EL (cell line): ENCODE data around the gene KDM4E.

ENCODE experiments used
- DNase-seq: peaks from one replicate; pipeline ENCODE4 v3.0.0-alpha.2; 2016

KDM4E gene

DNA sequence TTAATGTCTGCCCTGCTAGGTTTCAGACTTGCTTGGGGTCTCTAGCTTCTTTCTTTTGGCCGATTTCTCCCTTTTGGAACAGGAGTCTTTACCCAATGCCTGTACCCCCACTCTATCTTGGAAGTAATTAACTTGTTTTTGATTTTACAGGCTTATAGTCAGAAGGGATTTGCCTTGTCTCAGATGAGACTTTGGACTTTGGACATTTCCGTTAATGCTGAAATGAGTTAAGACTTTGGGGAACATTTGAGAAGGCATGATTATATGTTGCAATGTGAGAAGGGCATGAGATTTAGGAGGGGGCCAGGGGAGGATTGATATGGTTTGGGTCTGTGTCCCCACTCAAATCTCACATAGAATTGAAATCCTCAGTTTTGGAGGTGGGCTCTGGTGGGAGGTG lies 29.3 kb downstream of the KDM4E start:
- no peak for DNase-seq

GRCh38 chr11:95055283-95055897 lies 30.3 kb downstream of the KDM4E start:
- no peak for DNase-seq

DNA sequence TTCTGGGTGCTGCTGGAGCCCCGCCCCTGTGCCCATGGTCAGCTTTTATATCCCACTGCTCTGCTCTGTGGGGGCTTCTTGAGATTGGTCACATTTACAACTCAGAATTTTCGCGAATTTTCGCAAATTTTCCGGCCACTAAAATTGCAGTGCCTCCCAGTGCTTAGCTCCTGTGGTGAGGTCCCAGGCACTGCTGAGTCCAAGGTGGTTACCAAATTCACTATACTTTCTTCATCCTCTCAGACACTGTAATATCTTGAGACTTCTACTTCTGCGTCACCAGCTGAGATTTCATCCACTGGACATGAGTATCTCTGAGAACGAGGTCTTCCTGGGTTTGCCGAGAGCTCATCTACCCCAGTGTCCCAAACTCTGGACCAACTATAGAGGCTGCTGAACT lies 32.9 kb downstream of the KDM4E start:
- no peak for DNase-seq

DNA sequence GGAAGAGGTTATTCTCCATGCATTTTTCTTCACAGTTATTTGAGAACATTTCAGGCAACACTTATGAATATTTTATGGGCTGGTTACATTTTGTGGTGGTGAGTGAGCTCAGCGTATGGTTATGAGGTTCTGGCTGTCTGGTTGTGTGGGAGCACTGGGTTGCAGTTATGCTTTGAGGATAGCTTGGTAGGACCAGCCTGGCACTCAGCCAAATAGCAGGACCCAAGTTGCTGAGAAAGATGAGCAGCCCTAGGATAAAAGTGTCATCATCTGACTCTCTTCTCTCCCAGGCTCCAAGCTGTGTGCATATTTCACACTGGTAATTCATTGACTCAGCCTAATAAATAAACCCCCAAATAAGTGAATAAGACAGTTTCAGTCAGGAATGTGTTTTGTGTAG lies 33.6 kb downstream of the KDM4E start:
- DNase-seq: no peak

GRCh38 chr11:95059046-95059445 lies 34.0 kb downstream of the KDM4E start:
- no peak for DNase-seq

- no peak for DNase-seq
Observed at GRCh38 chr11:95065336-95065735, 40.3 kb downstream of the KDM4E start.

- no peak for DNase-seq
Observed at GRCh38 chr11:95066716-95067038, 41.6 kb downstream of the KDM4E start, which contains the start of gene SRSF8. Gene SRSF8, plus strand, starts transcription at chr11:95066919. Its CDS starts 308 bp downstream, at chr11:95067227.

GRCh38 chr11:95067039-95067840 lies 42.2 kb downstream of the KDM4E start:
- peak; percentile 78 for DNase-seq

- DNase-seq: no peak
Observed at GRCh38 chr11:95067841-95068219, 42.8 kb downstream of the KDM4E start.

- DNase-seq: peak; percentile 92
Observed at GRCh38 chr11:95068549-95068948, 43.5 kb downstream of the KDM4E start.

DNA sequence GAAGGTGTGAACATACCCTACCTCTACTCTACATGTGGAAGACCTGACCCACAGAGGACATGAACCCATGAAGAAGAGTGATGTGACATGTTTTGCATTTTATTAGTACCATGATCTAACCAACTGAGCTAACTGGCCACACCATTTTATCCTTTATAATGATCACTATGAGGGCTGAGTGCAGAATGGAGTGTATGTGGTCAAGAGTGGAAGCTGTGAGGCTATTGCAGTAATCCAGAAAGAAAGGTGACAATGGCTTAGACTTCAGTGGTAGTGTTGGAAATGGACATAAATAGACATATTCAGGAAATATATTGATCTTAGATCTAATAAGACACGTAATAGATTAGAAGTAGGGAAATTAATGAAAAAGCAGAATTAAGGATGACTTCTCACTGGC lies 45.4 kb downstream of the KDM4E start:
- DNase-seq: no peak

GRCh38 chr11:95072948-95073347 lies 47.9 kb downstream of the KDM4E start:
- DNase-seq: no peak

DNA sequence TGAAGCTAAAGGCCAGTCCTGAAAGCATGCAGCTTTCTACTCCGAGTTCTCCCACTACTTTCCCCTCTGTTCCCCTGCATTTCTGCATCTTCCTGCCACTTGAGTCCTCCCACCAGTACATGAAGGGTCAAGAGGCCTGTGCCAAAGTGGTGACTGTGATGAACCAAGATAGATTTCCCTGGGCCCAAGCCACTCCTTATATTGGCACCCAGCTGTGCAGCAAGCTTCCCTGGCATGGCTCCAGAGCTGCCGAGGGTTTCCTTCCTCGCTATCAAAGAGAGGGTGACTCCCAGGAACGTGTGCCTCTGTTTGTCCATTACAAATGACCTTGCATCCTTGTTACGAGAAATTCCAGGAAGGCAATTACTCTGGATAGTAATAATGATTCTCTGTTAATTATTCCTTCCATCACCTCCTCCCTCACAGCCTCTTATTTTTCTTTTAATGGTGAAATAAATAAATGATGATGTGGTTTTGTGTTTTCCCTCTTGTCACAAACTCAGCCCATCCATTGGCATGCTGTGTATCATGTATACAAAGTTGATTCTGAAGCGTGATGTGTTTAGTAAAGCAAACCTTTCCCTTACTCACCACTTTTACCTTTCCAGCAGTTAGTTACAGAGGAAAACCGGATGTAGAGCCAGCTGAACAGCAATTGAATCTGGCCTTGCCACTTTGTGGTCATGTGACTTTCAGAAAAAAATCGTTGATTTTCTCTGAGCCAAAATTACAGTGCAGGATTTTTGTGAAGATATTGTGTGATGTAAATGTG lies 49.9 kb downstream of the KDM4E start:
- DNase-seq: no peak

DNA sequence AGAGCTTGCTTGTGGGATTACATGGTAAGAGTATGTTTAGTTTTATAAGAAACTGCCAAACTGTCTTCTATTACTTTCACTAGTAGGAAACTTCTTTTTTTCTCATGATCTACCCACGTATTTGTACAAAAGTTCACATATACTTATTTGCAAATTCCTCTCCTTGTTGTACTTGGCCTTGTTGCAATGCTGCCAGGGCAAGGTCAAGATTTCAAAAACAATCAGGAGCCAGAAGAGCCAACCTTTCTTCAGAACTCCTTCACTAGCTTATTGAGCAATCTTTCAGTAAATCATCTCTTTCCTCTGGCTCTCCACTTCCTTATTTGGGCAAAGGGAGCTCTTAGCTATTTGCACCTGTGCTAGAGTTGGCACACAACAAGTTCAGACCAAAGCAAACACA lies 51.4 kb downstream of the KDM4E start:
- DNase-seq: peak; percentile 13

- DNase-seq: no peak
Observed at GRCh38 chr11:95076981-95077380, 51.9 kb downstream of the KDM4E start.
